Chondrocyte (in vitro differentiated cells): Measurements from ENCODE around the gene LIME1. TPM values are rescaled to one million over a fixed set of nuclear protein-coding genes. Genes with fewer than 3 reads are reported as not detected.
A peak's percentile ranks its signal among the peaks of the same experiment; 100 is the strongest.

Experiments used
- DNase-seq: peaks from one replicate; pipeline ENCODE4 v3.0.0; 2021; ENCODE audit warnings: mixed read lengths, low spot score
- H3K27ac Mint-ChIP-seq: one replicate; pipeline ENCODE4 v1.8.0; 2021; ENCODE audit warnings: mild to moderate bottlenecking, moderate library complexity, mixed read lengths; ENCODE audit not compliant: unreplicated experiment
- H3K27me3 Mint-ChIP-seq: 2 replicates; pipeline ENCODE4 v1.8.0; 2021; ENCODE audit warnings: low read depth, mixed read lengths
- H3K36me3 Mint-ChIP-seq: 2 replicates; pipeline ENCODE4 v1.8.0; 2021; ENCODE audit warnings: low read depth, mixed read lengths
- H3K4me1 Mint-ChIP-seq: 2 replicates; pipeline ENCODE4 v1.8.0; 2021; ENCODE audit warnings: low read depth, mild to moderate bottlenecking, mixed read lengths
- H3K4me3 Mint-ChIP-seq: one replicate; pipeline ENCODE4 v1.8.0; 2021; ENCODE audit warnings: mild to moderate bottlenecking, moderate library complexity, mixed read lengths; ENCODE audit not compliant: unreplicated experiment
- H3K9me3 Mint-ChIP-seq: 2 replicates; pipeline ENCODE4 v1.8.0; 2021; ENCODE audit warnings: low read depth, mixed read lengths
- CTCF ChIP-seq: fragments of 200-600 bp; sonication (generic); IDR thresholded peaks from 2 replicates; pipeline ENCODE4 v1.5.0; 2021; ENCODE audit warnings: antibody characterized with exemption, mild to moderate bottlenecking, moderate library complexity
- total RNA-seq: library from RNA; stranded (reverse); gene quantifications from 3 replicates; pipeline ENCODE4 v1.2.1, GENCODE V29; 2021

Gene LIME1
- total RNA-seq, 1 donor from 2014 or later, result 6.8 TPM

- peaks cover 34% of the 10 kb centered on the region for H3K4me1 Mint-ChIP-seq
- DNase-seq, result peak; percentile 86
- H3K27ac Mint-ChIP-seq, result no peak overlapping the region
- peaks cover 6% of the 10 kb centered on the region for H3K36me3 Mint-ChIP-seq
- H3K9me3 Mint-ChIP-seq, result no peaks in the 10 kb centered on the region
- no peak overlapping the region for H3K4me3 Mint-ChIP-seq
- no peaks in the 10 kb centered on the region for H3K27me3 Mint-ChIP-seq
- no peak for TF ChIP-seq CTCF
Observed at GRCh38 chr20:63702751-63703470, 33.6 kb upstream of the LIME1 start.

GRCh38 chr20:63703471-63703975 is 32.9 kb upstream of the LIME1 start:
- Mint-ChIP-seq H3K27ac (no peak overlapping the region), H3K4me3 (no peak overlapping the region), H3K27me3 (no peaks in the 10 kb centered on the region), H3K4me1 (peaks cover 32% of the 10 kb centered on the region), H3K9me3 (no peaks in the 10 kb centered on the region), H3K36me3 (peaks cover 6% of the 10 kb centered on the region)
- DNase-seq, result peak; percentile 93
- no peak for TF ChIP-seq CTCF

GRCh38 chr20:63703976-63704748 is 32.3 kb upstream of the LIME1 start:
- peaks cover 32% of the 10 kb centered on the region for H3K4me1 Mint-ChIP-seq
- H3K4me3 Mint-ChIP-seq, result no peak overlapping the region
- peak; percentile 67 for DNase-seq
- no peak for TF ChIP-seq CTCF
- H3K27ac Mint-ChIP-seq, result peak overlapping the region; percentile 2
- H3K36me3 Mint-ChIP-seq, result peaks cover 6% of the 10 kb centered on the region
- H3K9me3 Mint-ChIP-seq, result no peaks in the 10 kb centered on the region
- no peaks in the 10 kb centered on the region for H3K27me3 Mint-ChIP-seq

GRCh38 chr20:63704749-63705117 is 31.7 kb upstream of the LIME1 start:
- Mint-ChIP-seq H3K27ac (no peak overlapping the region), H3K27me3 (no peaks in the 10 kb centered on the region), H3K36me3 (peaks cover 6% of the 10 kb centered on the region), H3K4me3 (no peak overlapping the region), H3K9me3 (no peaks in the 10 kb centered on the region), H3K4me1 (peaks cover 31% of the 10 kb centered on the region)
- peak; percentile 90 for DNase-seq
- no peak for TF ChIP-seq CTCF

- TF ChIP-seq CTCF, result no peak
- Mint-ChIP-seq H3K4me3 (peak overlapping the region; percentile 19), H3K4me1 (peaks cover 30% of the 10 kb centered on the region), H3K9me3 (no peaks in the 10 kb centered on the region), H3K27ac (no peak overlapping the region), H3K27me3 (no peaks in the 10 kb centered on the region), H3K36me3 (peaks cover 8% of the 10 kb centered on the region)
- DNase-seq, result peak; percentile 41
Observed at GRCh38 chr20:63705232-63706026, 31.0 kb upstream of the LIME1 start.
